ENCODE data around the gene MASP1. TPM values are rescaled to one million over a fixed set of nuclear protein-coding genes. Genes with fewer than 3 reads are reported as not detected.

Gene MASP1
- total RNA-seq, 5 donors from 2014 or later (not counting 1 experiment from before 2014, with no cell fraction given): 0.38 TPM; not detected in 4

GRCh38 chr3:187196573-187197334 is 94.8 kb downstream of the MASP1 start:
- CTCF ChIA-PET: interaction anchor here (0.6 to 1.0 kb wide), 2 partner anchors 24 to 1869 kb away, joined by 3 to 4 read pairs; no protein-coding TSS in a partner anchor
- Histone ChIP-seq H3K4me3 (ENCODE audit: control insufficient read depth in 1 of 2, extremely low read depth in 1 of 2, low read length in 1 of 2) (no peak overlapping the region), H3K27me3 (replicated peaks in 1 of 2; ENCODE audit: control insufficient read depth in 2 of 2, extremely low read depth in 1 of 2, insufficient read depth in 2 of 2, low read length in 1 of 2) (peaks cover 0 to 16% of the 10 kb centered on the region in 2 experiments), H3K36me3 (ENCODE audit: control insufficient read depth in 2 of 2, extremely low read depth in 1 of 2, insufficient read depth in 1 of 2, low read length in 1 of 2) (no peaks in the 10 kb centered on the region), H3K4me1 (ENCODE audit: control insufficient read depth in 1 of 2, extremely low read depth in 1 of 2, insufficient read depth in 2 of 2, low read length in 2 of 2) (no peaks in the 10 kb centered on the region), H3K9me3 (no peaks in the 10 kb centered on the region), H3K27ac (ENCODE audit: low read length) (no peak overlapping the region)
- Mint-ChIP-seq H3K27me3 (peaks cover 15 to 17% of the 10 kb centered on the region in 2 donors), H3K36me3 (no peaks in the 10 kb centered on the region), H3K27ac (no peak overlapping the region), H3K9me3 (no peaks in the 10 kb centered on the region), H3K4me1 (no peaks in the 10 kb centered on the region), H3K4me3 (no peak overlapping the region)
- no peak for ATAC-seq (replicated peaks in 1 of 4)
- DNase-seq: no peak
- WGBS (ENCODE audit: insufficient coverage): 100% methylated on average over 2 of the region's 7 CpGs
- POLR2A ChIA-PET: no interaction called here

- no peaks in the 10 kb centered on the region for H3K36me3 Mint-ChIP-seq
Observed at GRCh38 chr3:187193181-187193580, 98.4 kb downstream of the MASP1 start.

GRCh38 chr3:187191271-187191670 is 100.3 kb downstream of the MASP1 start:
- H3K36me3 Mint-ChIP-seq: no peaks in the 10 kb centered on the region
- no peaks in the 10 kb centered on the region for H3K4me1 ChIP-seq (ENCODE audit: control insufficient read depth in 1 of 2, extremely low read depth in 1 of 2, insufficient read depth in 2 of 2, low read length in 2 of 2)
- no peak overlapping the region for H3K4me3 ChIP-seq (ENCODE audit: control insufficient read depth in 1 of 2, extremely low read depth in 1 of 2, low read length in 1 of 2)
- H3K9me3 Mint-ChIP-seq: peaks cover 0 to 7% (median 0%) of the 10 kb centered on the region in 3 donors
- no peak overlapping the region for H3K27ac ChIP-seq (ENCODE audit: low read length)
- DNase-seq: no peak
- peaks cover 0 to 2% (median 0%) of the 10 kb centered on the region in 3 donors for H3K4me1 Mint-ChIP-seq
- H3K36me3 ChIP-seq (ENCODE audit: control insufficient read depth in 2 of 2, extremely low read depth in 1 of 2, insufficient read depth in 1 of 2, low read length in 1 of 2): no peaks in the 10 kb centered on the region
- no peaks in the 10 kb centered on the region for H3K9me3 ChIP-seq
- peaks cover 0 to 9% of the 10 kb centered on the region in 2 experiments for H3K27me3 ChIP-seq (replicated peaks in 1 of 2; ENCODE audit: control insufficient read depth in 2 of 2, extremely low read depth in 1 of 2, insufficient read depth in 2 of 2, low read length in 1 of 2)
- no peak overlapping the region for H3K4me3 Mint-ChIP-seq
- 60% methylated on average over 1 of the region's 1 CpG for WGBS (ENCODE audit: insufficient coverage)
- ChIA-PET CTCF (interaction anchor here in 1 of 2 donors (0.7 kb wide), 1 partner anchor 516 kb away, joined by 4 read pairs; no protein-coding TSS in a partner anchor), POLR2A (no interaction called here)
- peaks cover 33 to 43% of the 10 kb centered on the region in 2 donors for H3K27me3 Mint-ChIP-seq
- no peak overlapping the region for H3K27ac Mint-ChIP-seq
- no peak for ATAC-seq (replicated peaks in 1 of 4)

More at GRCh38 chr3:187193181-187193580, 98.4 kb downstream of the MASP1 start:
- Mint-ChIP-seq H3K4me3 (no peak overlapping the region), H3K27me3 (peaks cover 29 to 39% of the 10 kb centered on the region in 2 donors), H3K9me3 (peaks cover 0 to 2% (median 0%) of the 10 kb centered on the region in 3 donors), H3K4me1 (peaks cover 0 to 2% (median 0%) of the 10 kb centered on the region in 3 donors), H3K27ac (no peak overlapping the region)
- Histone ChIP-seq H3K9me3 (no peaks in the 10 kb centered on the region), H3K4me3 (ENCODE audit: control insufficient read depth in 1 of 2, extremely low read depth in 1 of 2, low read length in 1 of 2) (no peak overlapping the region), H3K36me3 (ENCODE audit: control insufficient read depth in 2 of 2, extremely low read depth in 1 of 2, insufficient read depth in 1 of 2, low read length in 1 of 2) (no peaks in the 10 kb centered on the region), H3K4me1 (ENCODE audit: control insufficient read depth in 1 of 2, extremely low read depth in 1 of 2, insufficient read depth in 2 of 2, low read length in 2 of 2) (no peaks in the 10 kb centered on the region), H3K27ac (ENCODE audit: low read length) (no peak overlapping the region), H3K27me3 (replicated peaks in 1 of 2; ENCODE audit: control insufficient read depth in 2 of 2, extremely low read depth in 1 of 2, insufficient read depth in 2 of 2, low read length in 1 of 2) (peaks cover 0 to 11% of the 10 kb centered on the region in 2 experiments)
- DNase-seq: no peak
- ATAC-seq (replicated peaks in 1 of 4): no peak
- POLR2A ChIA-PET: no interaction called here
- CTCF ChIA-PET: interaction anchor here (0.6 kb wide), 2 partner anchors 106 to 484 kb away, joined by 3 to 5 read pairs; no protein-coding TSS in a partner anchor

- peaks cover 0 to 7% (median 0%) of the 10 kb centered on the region in 3 donors for H3K9me3 Mint-ChIP-seq
- H3K27ac Mint-ChIP-seq: no peak overlapping the region
- no CpG with 5 or more reads among the region's 2 CpGs for WGBS (ENCODE audit: insufficient coverage)
- H3K4me3 Mint-ChIP-seq: no peak overlapping the region
- Histone ChIP-seq H3K9me3 (no peaks in the 10 kb centered on the region), H3K27ac (ENCODE audit: low read length) (no peak overlapping the region), H3K36me3 (ENCODE audit: control insufficient read depth in 2 of 2, extremely low read depth in 1 of 2, insufficient read depth in 1 of 2, low read length in 1 of 2) (no peaks in the 10 kb centered on the region), H3K27me3 (replicated peaks in 1 of 2; ENCODE audit: control insufficient read depth in 2 of 2, extremely low read depth in 1 of 2, insufficient read depth in 2 of 2, low read length in 1 of 2) (peaks cover 0 to 3% of the 10 kb centered on the region in 2 experiments), H3K4me3 (ENCODE audit: control insufficient read depth in 1 of 2, extremely low read depth in 1 of 2, low read length in 1 of 2) (no peak overlapping the region), H3K4me1 (ENCODE audit: control insufficient read depth in 1 of 2, extremely low read depth in 1 of 2, insufficient read depth in 2 of 2, low read length in 2 of 2) (no peaks in the 10 kb centered on the region)
- no peak for DNase-seq
- POLR2A ChIA-PET: interaction anchor here in 1 of 2 donors (0.5 to 0.8 kb wide), 3 partner anchors 12 to 101 kb away, joined by 3 to 6 read pairs (median 4); no protein-coding TSS in a partner anchor
- peaks cover 0 to 2% (median 0%) of the 10 kb centered on the region in 3 donors for H3K4me1 Mint-ChIP-seq
- no peak for ATAC-seq (replicated peaks in 1 of 4)
- CTCF ChIA-PET: interaction anchor here in 1 of 2 donors (0.7 kb wide), 2 partner anchors 158 to 1971 kb away, joined by 3 read pairs; no protein-coding TSS in a partner anchor
- no peaks in the 10 kb centered on the region for H3K36me3 Mint-ChIP-seq
- H3K27me3 Mint-ChIP-seq: peaks cover 21 to 31% of the 10 kb centered on the region in 2 donors
Observed at GRCh38 chr3:187188931-187189330, 102.6 kb downstream of the MASP1 start.

- Mint-ChIP-seq H3K9me3 (peaks cover 0 to 7% (median 0%) of the 10 kb centered on the region in 3 donors), H3K4me1 (peaks cover 0 to 5% (median 0%) of the 10 kb centered on the region in 3 donors), H3K36me3 (no peaks in the 10 kb centered on the region), H3K27ac (no peak overlapping the region), H3K27me3 (peaks cover 20 to 29% of the 10 kb centered on the region in 2 donors), H3K4me3 (no peak overlapping the region)
- no peaks in the 10 kb centered on the region for H3K4me1 ChIP-seq (ENCODE audit: control insufficient read depth in 1 of 2, extremely low read depth in 1 of 2, insufficient read depth in 2 of 2, low read length in 2 of 2)
- peaks cover 0 to 3% of the 10 kb centered on the region in 2 experiments for H3K27me3 ChIP-seq (replicated peaks in 1 of 2; ENCODE audit: control insufficient read depth in 2 of 2, extremely low read depth in 1 of 2, insufficient read depth in 2 of 2, low read length in 1 of 2)
- CTCF ChIA-PET: interaction anchor here in 1 of 2 donors (0.6 kb wide), 1 partner anchor 735 kb away, joined by 4 read pairs; no protein-coding TSS in a partner anchor
- no peak for DNase-seq
- 89% methylated on average over 3 of the region's 5 CpGs for WGBS (ENCODE audit: insufficient coverage)
- no peak overlapping the region for H3K27ac ChIP-seq (ENCODE audit: low read length)
- H3K9me3 ChIP-seq: no peaks in the 10 kb centered on the region
- ATAC-seq (replicated peaks in 1 of 4): no peak
- no peaks in the 10 kb centered on the region for H3K36me3 ChIP-seq (ENCODE audit: control insufficient read depth in 2 of 2, extremely low read depth in 1 of 2, insufficient read depth in 1 of 2, low read length in 1 of 2)
- POLR2A ChIA-PET: interaction anchor here in 1 of 2 donors (0.5 kb wide), 1 partner anchor 101 kb away, joined by 3 read pairs; no protein-coding TSS in a partner anchor
- H3K4me3 ChIP-seq (ENCODE audit: control insufficient read depth in 1 of 2, extremely low read depth in 1 of 2, low read length in 1 of 2): no peak overlapping the region
Observed at GRCh38 chr3:187186801-187187421, 104.6 kb downstream of the MASP1 start.

GRCh38 chr3:187186375-187186774 is 105.2 kb downstream of the MASP1 start:
- no peak overlapping the region for H3K27ac Mint-ChIP-seq
- POLR2A ChIA-PET: interaction anchor here in 1 of 2 donors (0.5 kb wide), 1 partner anchor 100 kb away, joined by 3 read pairs; no protein-coding TSS in a partner anchor
- Histone ChIP-seq H3K4me1 (ENCODE audit: control insufficient read depth in 1 of 2, extremely low read depth in 1 of 2, insufficient read depth in 2 of 2, low read length in 2 of 2) (no peaks in the 10 kb centered on the region), H3K36me3 (ENCODE audit: control insufficient read depth in 2 of 2, extremely low read depth in 1 of 2, insufficient read depth in 1 of 2, low read length in 1 of 2) (no peaks in the 10 kb centered on the region), H3K27me3 (replicated peaks in 1 of 2; ENCODE audit: control insufficient read depth in 2 of 2, extremely low read depth in 1 of 2, insufficient read depth in 2 of 2, low read length in 1 of 2) (peaks cover 0 to 3% of the 10 kb centered on the region in 2 experiments), H3K9me3 (no peaks in the 10 kb centered on the region), H3K4me3 (ENCODE audit: control insufficient read depth in 1 of 2, extremely low read depth in 1 of 2, low read length in 1 of 2) (no peak overlapping the region), H3K27ac (ENCODE audit: low read length) (no peak overlapping the region)
- H3K36me3 Mint-ChIP-seq: no peaks in the 10 kb centered on the region
- CTCF ChIA-PET: no interaction called here
- no CpG with 5 or more reads among the region's 2 CpGs for WGBS (ENCODE audit: insufficient coverage)
- H3K27me3 Mint-ChIP-seq: peaks cover 18 to 25% of the 10 kb centered on the region in 2 donors
- peaks cover 0 to 7% (median 0%) of the 10 kb centered on the region in 3 donors for H3K9me3 Mint-ChIP-seq
- H3K4me3 Mint-ChIP-seq: no peak overlapping the region
- ATAC-seq (replicated peaks in 1 of 4) (no peak), DNase-seq (no peak)
- H3K4me1 Mint-ChIP-seq: peaks cover 0 to 5% (median 0%) of the 10 kb centered on the region in 3 donors
